Colon (tissue), 2 donors: ENCODE data around the gene FHOD3.
"Not testable (repeated sequence)": the region's sequence is repeated elsewhere in the genome, so short reads cannot be mapped to it uniquely, and the experiment has no call there.

Experiments
- FAIRE-seq: peaks from 2 replicates; lab custom pipeline; 2012; peaks lifted over from hg19 to GRCh38; lab: Jason Lieb, UNC
- donor health status: control.
- donor health status: control.

The FHOD3 gene

GRCh38 chr18:36451454-36452251 lies 154.1 kb downstream of the FHOD3 start:
- no peak for FAIRE-seq

DNA sequence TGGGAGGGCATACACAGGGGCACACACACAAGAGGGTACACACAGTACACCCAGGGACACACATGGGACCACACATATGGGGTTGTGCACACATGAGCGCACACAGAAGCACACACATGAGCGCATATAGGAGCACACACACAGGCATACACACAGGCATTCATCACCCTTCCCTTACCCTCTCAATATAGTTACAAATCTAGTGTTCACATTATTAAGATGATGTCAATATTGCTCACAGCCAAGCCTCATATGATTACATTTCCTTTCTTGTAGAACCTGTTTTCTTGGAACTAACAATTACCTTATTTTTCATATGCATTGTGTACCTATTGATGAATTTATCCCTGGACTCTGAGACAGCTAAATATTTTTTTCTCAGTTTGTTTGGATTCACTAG lies 156.7 kb downstream of the FHOD3 start:
- FAIRE-seq: no peak

DNA sequence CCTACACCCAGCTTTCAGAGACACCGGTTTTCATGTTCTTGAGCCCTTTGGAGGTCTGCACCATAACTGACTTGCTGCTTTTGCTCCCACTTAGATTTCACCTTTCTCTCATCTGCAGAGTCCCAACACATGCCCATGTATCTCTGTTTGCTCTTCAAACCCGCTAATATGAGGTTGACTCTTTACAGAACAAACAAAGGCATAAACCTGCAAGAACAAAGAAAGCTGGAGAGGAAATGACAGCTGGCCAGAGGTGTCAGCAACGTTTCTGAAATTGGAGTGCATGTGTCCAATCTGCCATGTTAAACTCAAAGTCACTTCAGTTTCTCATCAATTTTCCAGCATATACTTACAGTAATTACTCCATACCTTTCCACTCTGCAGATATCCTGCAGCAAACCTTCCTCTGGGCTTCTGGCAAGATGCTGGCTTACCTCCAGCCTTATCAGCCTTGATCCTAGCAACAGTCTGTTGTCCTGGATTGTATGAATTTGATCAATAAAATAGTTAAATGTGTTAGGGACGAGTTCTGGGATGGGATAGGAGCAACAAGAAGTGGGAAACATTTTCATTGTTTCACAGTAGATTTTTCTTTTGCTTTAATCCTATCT lies 157.4 kb downstream of the FHOD3 start:
- no peak for FAIRE-seq

GRCh38 chr18:36455931-36456330 lies 158.4 kb downstream of the FHOD3 start:
- FAIRE-seq: no peak

GRCh38 chr18:36456622-36457021 lies 159.1 kb downstream of the FHOD3 start:
- FAIRE-seq: no peak

DNA sequence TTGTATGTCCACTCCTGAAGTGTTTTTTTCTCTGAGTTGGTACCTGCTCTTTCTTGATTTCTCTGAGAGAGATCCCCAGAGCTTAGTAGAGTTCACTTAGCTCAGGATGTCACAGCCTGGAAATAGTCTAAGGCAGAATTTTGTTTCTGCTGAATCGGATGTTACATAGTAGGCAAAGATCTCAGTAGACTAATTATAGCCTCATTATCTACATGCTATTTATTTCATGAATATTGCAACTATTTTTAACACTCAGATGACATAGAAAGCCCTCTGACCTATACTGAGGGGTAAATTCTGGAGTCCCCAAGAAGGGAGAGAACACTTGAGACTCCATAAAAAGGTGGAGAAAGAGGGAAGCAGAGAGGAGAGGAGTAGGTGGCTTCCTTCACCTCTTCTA lies 160.2 kb downstream of the FHOD3 start:
- no peak for FAIRE-seq

DNA sequence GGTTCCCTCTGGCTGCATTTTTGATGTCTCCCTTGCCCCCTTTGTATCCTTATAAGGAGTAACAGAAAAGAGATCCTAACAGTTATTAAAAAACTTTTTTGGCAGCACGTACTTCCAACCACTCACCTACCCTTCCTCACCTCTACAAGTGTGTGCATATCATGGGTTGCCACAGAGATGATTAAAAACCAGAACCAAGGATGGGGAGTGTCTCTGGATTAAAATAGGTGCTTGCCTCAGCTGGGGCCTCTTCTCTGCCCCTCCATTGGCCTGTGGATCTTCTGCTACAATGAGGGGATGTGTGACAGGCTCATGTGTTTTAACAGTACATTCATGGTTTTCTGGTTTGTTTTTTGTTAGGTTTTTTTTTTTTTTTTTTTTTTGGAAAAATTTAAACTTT lies 160.8 kb downstream of the FHOD3 start:
- FAIRE-seq: no peak

GRCh38 chr18:36459203-36459602 lies 161.7 kb downstream of the FHOD3 start:
- no peak for FAIRE-seq

GRCh38 chr18:36459786-36460185 lies 162.3 kb downstream of the FHOD3 start:
- FAIRE-seq: no peak

- no peak for FAIRE-seq
Observed at GRCh38 chr18:36460324-36460850, 162.9 kb downstream of the FHOD3 start.

GRCh38 chr18:36460854-36461253 lies 163.3 kb downstream of the FHOD3 start:
- no peak for FAIRE-seq

DNA sequence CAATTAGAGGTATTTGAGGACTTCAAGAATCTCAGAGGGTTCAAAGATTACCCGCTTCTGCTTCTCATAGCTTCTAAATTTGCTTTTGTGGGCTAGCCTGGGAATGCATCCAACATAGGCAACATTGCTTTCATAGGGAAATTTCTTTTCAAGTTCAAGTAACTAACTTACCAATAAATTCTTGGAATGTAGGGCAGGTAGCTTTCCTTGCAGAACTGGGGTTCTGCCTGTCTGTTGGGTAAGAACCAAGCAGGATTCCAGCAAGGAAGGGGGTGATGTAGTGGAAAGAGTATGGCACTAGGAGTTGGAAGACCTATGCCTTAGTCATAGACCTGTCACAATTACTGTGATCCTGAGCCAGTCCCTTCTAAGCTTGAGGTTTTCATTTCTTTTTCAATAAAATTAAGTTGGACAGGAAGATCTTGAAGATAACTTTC lies 164.1 kb downstream of the FHOD3 start:
- FAIRE-seq: no peak

GRCh38 chr18:36463516-36463915 lies 166.0 kb downstream of the FHOD3 start:
- not testable (repeated sequence) for FAIRE-seq

- no peak for FAIRE-seq
Observed at GRCh38 chr18:36464126-36464651, 166.7 kb downstream of the FHOD3 start.

GRCh38 chr18:36465276-36465675 lies 167.8 kb downstream of the FHOD3 start:
- no peak for FAIRE-seq

DNA sequence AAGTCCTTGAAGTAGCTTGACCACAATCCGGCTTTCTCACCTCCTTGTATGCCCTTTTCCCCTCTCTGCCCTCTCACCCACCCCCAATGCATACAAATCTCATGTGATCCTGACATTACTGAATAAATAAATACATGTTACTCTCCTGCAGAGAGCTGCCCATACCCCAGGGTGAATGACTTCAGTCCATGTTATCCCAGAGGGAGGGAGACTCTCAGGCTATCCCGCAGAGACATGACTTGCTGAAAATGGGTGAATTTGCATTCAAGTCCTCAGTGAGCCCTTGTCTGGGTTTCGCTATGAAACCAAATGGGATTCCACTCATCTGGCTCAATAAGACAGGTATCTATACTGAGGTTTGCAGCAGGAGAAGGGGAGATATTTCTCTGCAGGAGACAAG lies 168.5 kb downstream of the FHOD3 start:
- no peak for FAIRE-seq

- FAIRE-seq: no peak
Observed at GRCh38 chr18:36467614-36468013, 170.1 kb downstream of the FHOD3 start.

GRCh38 chr18:36468161-36468560 lies 170.6 kb downstream of the FHOD3 start:
- FAIRE-seq: no peak

GRCh38 chr18:36469461-36469860 lies 171.9 kb downstream of the FHOD3 start:
- FAIRE-seq: no peak

DNA sequence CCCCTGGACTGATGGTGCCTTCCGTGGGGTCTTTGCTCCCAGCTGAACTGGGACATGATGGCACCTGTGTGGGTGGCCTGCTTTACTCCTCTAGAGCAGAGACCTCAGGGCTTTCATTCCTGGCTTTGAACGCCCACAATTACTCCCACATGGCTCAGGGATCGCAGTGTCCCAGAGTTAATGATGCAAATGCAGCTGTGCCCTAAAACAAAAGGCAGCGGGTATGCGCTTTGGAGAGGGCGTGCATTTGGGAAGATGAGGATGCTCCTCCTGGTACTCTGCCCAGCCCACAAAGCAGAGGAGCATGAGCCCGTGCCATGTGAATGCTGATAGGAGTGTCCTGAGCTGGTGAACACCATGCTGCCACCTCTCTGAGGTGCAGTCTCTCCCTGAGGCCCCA lies 173.4 kb downstream of the FHOD3 start:
- FAIRE-seq: no peak

GRCh38 chr18:36471393-36471792 lies 173.9 kb downstream of the FHOD3 start:
- no peak for FAIRE-seq

- FAIRE-seq: no peak
Observed at GRCh38 chr18:36476433-36476832, 178.9 kb downstream of the FHOD3 start.

DNA sequence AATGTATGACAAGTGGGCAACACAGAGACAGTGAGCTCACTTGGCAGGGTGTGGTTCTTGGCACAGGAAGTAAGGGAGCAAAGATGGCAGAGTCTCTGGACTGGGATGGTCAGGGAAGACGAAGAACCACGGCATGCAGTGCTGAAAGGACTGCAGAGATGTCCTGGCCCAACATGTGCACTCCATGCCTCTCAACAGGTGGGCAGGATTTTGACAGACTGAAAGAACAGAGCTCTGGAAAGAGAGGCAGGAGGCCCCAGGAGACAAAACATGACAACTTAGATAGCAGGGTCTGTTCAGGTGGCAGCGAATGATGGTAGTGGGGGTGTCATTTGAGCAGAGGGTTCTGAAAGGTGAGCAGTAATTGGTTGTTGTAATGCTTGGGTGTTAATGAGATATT lies 180.3 kb downstream of the FHOD3 start:
- FAIRE-seq: no peak
